Measurements from ENCODE around the gene PRR35. TPM values are rescaled to one million over a fixed set of nuclear protein-coding genes. Genes with fewer than 3 reads are reported as not detected.

PRR35 gene
- total RNA-seq, 1 donor, result under 0.01 TPM

- H3K36me3 ChIP-seq (ENCODE audit: insufficient read depth, low read length), result no peaks in the 10 kb centered on the region
- no peak overlapping the region for H2AFZ ChIP-seq (ENCODE audit: low read length)
- H3K9me3 ChIP-seq (ENCODE audit: low read depth, low read length), result no peaks in the 10 kb centered on the region
- H3K27me3 ChIP-seq (ENCODE audit: insufficient read depth, low read length), result no peaks in the 10 kb centered on the region
- no peaks in the 10 kb centered on the region for H3K4me1 ChIP-seq (ENCODE audit: insufficient read depth, low read length)
- peaks cover 39% of the 10 kb centered on the region for H4K20me1 ChIP-seq (ENCODE audit: insufficient read depth, low read length)
- H3K79me2 ChIP-seq (ENCODE audit: insufficient read depth, low read length), result peaks cover 47% of the 10 kb centered on the region
- no peak overlapping the region for H3K4me2 ChIP-seq (ENCODE audit: insufficient read depth, low read length)
- no peak for DNase-seq (ENCODE audit: insufficient read length, low spot score, missing footprints)
- no peak overlapping the region for H3K27ac ChIP-seq (ENCODE audit: low read depth, low read length)
- no peak overlapping the region for H3K4me3 ChIP-seq (ENCODE audit: insufficient read depth, low read length)
- TF ChIP-seq CTCF (IDR thresholded peaks at IDR 0.05; ENCODE audit: extremely low read depth, low read depth, low read length), result no peak
These were observed 47.8 kb downstream of the PRR35 start for GRCh38 chr16:608019-608418.

DNA sequence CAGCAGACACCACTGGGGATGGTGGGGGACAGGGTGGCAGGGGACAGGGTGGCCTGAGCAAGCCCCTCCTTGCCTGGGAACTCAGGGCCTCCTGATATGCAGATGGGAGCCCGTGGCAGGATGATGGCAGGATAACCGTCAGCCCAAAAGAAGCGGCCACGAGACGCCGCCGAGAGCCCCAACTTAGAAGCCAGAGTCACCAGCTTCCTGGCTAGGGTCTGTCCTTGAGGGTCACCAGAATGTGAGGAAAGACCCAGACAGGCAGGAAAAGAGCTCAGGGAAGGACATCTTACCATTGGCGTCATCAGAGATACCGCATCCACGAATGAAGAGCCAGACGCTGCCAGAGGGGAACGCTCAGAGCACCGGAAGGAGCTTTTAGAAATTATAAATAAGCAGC is 49.1 kb downstream of the PRR35 start:
- no peaks in the 10 kb centered on the region for H3K9me3 ChIP-seq (ENCODE audit: low read depth, low read length)
- H3K4me2 ChIP-seq (ENCODE audit: insufficient read depth, low read length), result no peak overlapping the region
- DNase-seq (ENCODE audit: insufficient read length, low spot score, missing footprints), result no peak
- H3K4me1 ChIP-seq (ENCODE audit: insufficient read depth, low read length), result no peaks in the 10 kb centered on the region
- H4K20me1 ChIP-seq (ENCODE audit: insufficient read depth, low read length), result peaks cover 31% of the 10 kb centered on the region
- no peaks in the 10 kb centered on the region for H3K36me3 ChIP-seq (ENCODE audit: insufficient read depth, low read length)
- H3K27me3 ChIP-seq (ENCODE audit: insufficient read depth, low read length), result no peaks in the 10 kb centered on the region
- H3K4me3 ChIP-seq (ENCODE audit: insufficient read depth, low read length), result no peak overlapping the region
- TF ChIP-seq CTCF (IDR thresholded peaks at IDR 0.05; ENCODE audit: extremely low read depth, low read depth, low read length), result no peak
- no peak overlapping the region for H2AFZ ChIP-seq (ENCODE audit: low read length)
- H3K79me2 ChIP-seq (ENCODE audit: insufficient read depth, low read length), result peaks cover 40% of the 10 kb centered on the region
- no peak overlapping the region for H3K27ac ChIP-seq (ENCODE audit: low read depth, low read length)

DNA sequence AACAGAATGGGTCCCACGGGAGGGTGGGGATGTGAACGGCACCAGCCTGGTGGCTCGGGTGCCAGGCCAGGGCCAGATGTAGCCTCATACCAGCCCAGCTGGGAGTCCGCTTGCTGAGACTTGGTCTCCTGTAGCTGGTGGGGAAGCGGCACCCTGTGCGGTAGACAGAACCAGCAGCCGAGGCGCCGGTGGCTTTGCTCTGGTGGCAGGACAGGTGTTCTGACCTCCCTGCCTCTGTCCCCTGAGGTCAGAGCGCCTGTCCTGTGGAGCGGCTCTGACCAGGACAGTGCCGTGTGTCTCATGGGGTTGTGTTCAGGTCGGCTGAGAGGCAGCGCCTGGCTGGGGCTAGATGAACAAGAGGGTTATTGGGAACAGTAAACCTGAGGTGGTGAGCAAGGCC is 49.8 kb downstream of the PRR35 start:
- TF ChIP-seq CTCF (IDR thresholded peaks at IDR 0.05; ENCODE audit: extremely low read depth, low read depth, low read length), result no peak
- Histone ChIP-seq H2AFZ (ENCODE audit: low read length) (no peak overlapping the region), H4K20me1 (ENCODE audit: insufficient read depth, low read length) (peaks cover 29% of the 10 kb centered on the region), H3K27ac (ENCODE audit: low read depth, low read length) (no peak overlapping the region), H3K4me2 (ENCODE audit: insufficient read depth, low read length) (no peak overlapping the region), H3K79me2 (ENCODE audit: insufficient read depth, low read length) (peaks cover 39% of the 10 kb centered on the region), H3K4me3 (ENCODE audit: insufficient read depth, low read length) (no peak overlapping the region), H3K9me3 (ENCODE audit: low read depth, low read length) (no peaks in the 10 kb centered on the region), H3K4me1 (ENCODE audit: insufficient read depth, low read length) (no peaks in the 10 kb centered on the region), H3K27me3 (ENCODE audit: insufficient read depth, low read length) (no peaks in the 10 kb centered on the region), H3K36me3 (ENCODE audit: insufficient read depth, low read length) (no peaks in the 10 kb centered on the region)
- DNase-seq (ENCODE audit: insufficient read length, low spot score, missing footprints), result peak; percentile 45

- Histone ChIP-seq H4K20me1 (ENCODE audit: insufficient read depth, low read length) (peaks cover 26% of the 10 kb centered on the region), H3K36me3 (ENCODE audit: insufficient read depth, low read length) (no peaks in the 10 kb centered on the region), H3K4me1 (ENCODE audit: insufficient read depth, low read length) (no peaks in the 10 kb centered on the region), H3K9me3 (ENCODE audit: low read depth, low read length) (no peaks in the 10 kb centered on the region), H3K27me3 (ENCODE audit: insufficient read depth, low read length) (no peaks in the 10 kb centered on the region), H3K4me3 (ENCODE audit: insufficient read depth, low read length) (peak overlapping the region; percentile 15), H3K27ac (ENCODE audit: low read depth, low read length) (no peak overlapping the region), H2AFZ (ENCODE audit: low read length) (peak overlapping the region; percentile 50), H3K79me2 (ENCODE audit: insufficient read depth, low read length) (peaks cover 37% of the 10 kb centered on the region), H3K4me2 (ENCODE audit: insufficient read depth, low read length) (peak overlapping the region; percentile 29)
- peak; percentile 97 for DNase-seq (ENCODE audit: insufficient read length, low spot score, missing footprints)
- TF ChIP-seq CTCF (IDR thresholded peaks at IDR 0.05; ENCODE audit: extremely low read depth, low read depth, low read length), result peak; percentile 53
These were observed 50.6 kb downstream of the PRR35 start for GRCh38 chr16:610513-611381.

Measured in osteoblast (primary cell).